Heart left ventricle (tissue), 13 donors: ENCODE data around the gene SLAMF8.

Experiments
- POLR2A ChIP-seq, 2 donors: fragments of 450-650 bp; IDR thresholded peaks; one replicate each; pipeline ENCODE4 v1.6.1; 2017; ENCODE audit warnings: antibody characterized with exemption in 2 of 2, mild to moderate bottlenecking in 2 of 2, moderate library complexity in 2 of 2
- TF ChIP-seq, protein P1 (sequence below), 12 donors: fragments of 200-600 bp; sonication (generic) in 4 of 12; IDR thresholded peaks; one replicate each; pipeline versions ENCODE4 v1.5.0 to v1.8.0; 2018 to 2022; ENCODE audit warnings: antibody characterized with exemption in 12 of 12, mild to moderate bottlenecking in 5 of 12
- donor health status: ischemic (EF 13 %, LVEDD 7.1; RV severe dilation, severe dysfunction).
- donor health status: DM: no; HTN: yes; CAD: no.
- donor health status: DM: no; HTN: no; CAD: no.
- donor health status: ischemic (EF 25% LVEDD 6.9; RV normal size, moderate dysfunction).
- donor health status: ischemic (EF 25% LVEDD 5.7; RV mildly dilated, moderate dysfunction).
- donor health status: ischemic (EF 35%, LVEDD 5.7; RV mildly dilated, moderate dysfunction).
- donor health status: nonischemic (EF 11% LVEDD 7.7; RV severe dilation, severe dysfunction).
- donor health status: DM: yes; HTN: yes; CAD: no.
- donor health status: PGD.
- donor health status: ischemic (EF 29% LVEDD 5.4; RV normal size, mild dysfunction).
- donor health status: nonischemic (EF 23%, LVEDD 6.1; RV moderate dilation, normal function).

DNA sequence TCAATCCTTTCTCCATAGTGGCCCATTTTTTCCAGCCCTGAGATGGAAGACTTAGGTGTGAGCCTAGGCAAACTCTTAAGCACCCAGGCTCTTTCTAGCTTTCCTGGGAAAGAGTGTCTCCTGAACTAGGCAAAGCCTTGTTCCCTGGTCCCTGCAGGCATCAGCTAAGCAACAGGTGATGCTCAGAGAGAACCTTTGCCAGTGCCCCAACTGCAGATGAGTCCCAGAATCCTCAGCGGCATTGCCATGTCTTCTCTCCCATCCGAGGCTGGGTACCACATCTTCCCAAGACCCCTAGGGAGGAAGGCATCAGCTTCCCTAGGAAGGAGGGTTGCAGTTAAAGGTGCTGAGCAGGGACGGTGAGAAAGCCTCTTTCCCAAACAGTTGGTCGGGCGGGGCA lies 44.0 kb downstream of the SLAMF8 start:
- TF ChIP-seq, protein P1, sequence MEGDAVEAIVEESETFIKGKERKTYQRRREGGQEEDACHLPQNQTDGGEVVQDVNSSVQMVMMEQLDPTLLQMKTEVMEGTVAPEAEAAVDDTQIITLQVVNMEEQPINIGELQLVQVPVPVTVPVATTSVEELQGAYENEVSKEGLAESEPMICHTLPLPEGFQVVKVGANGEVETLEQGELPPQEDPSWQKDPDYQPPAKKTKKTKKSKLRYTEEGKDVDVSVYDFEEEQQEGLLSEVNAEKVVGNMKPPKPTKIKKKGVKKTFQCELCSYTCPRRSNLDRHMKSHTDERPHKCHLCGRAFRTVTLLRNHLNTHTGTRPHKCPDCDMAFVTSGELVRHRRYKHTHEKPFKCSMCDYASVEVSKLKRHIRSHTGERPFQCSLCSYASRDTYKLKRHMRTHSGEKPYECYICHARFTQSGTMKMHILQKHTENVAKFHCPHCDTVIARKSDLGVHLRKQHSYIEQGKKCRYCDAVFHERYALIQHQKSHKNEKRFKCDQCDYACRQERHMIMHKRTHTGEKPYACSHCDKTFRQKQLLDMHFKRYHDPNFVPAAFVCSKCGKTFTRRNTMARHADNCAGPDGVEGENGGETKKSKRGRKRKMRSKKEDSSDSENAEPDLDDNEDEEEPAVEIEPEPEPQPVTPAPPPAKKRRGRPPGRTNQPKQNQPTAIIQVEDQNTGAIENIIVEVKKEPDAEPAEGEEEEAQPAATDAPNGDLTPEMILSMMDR (IDR thresholded peaks at IDR 0.05) = no peak
- no peak for TF ChIP-seq POLR2A (IDR thresholded peaks at IDR 0.05)
